Lung microvascular endothelial cell (primary cell): ENCODE data around the gene NPTX1. TPM values are rescaled to one million over a fixed set of nuclear protein-coding genes. Genes with fewer than 3 reads are reported as not detected.

Experiments used
- DNase-seq, 2 donors: peaks; one replicate each; pipeline versions ENCODE4 v3.0.0 to v3.0.0-alpha.2; 2010; ENCODE audit warnings: low read depth in 2 of 2
- total RNA-seq: library from RNA; depleted of rRNA; stranded (reverse); fragments of >200 nt; gene quantifications from 2 replicates; pipeline ENCODE4 v1.2.1, GENCODE V29; 2014

NPTX1 gene
- total RNA-seq, 1 donor from 2014 or later = under 0.01 TPM

DNA sequence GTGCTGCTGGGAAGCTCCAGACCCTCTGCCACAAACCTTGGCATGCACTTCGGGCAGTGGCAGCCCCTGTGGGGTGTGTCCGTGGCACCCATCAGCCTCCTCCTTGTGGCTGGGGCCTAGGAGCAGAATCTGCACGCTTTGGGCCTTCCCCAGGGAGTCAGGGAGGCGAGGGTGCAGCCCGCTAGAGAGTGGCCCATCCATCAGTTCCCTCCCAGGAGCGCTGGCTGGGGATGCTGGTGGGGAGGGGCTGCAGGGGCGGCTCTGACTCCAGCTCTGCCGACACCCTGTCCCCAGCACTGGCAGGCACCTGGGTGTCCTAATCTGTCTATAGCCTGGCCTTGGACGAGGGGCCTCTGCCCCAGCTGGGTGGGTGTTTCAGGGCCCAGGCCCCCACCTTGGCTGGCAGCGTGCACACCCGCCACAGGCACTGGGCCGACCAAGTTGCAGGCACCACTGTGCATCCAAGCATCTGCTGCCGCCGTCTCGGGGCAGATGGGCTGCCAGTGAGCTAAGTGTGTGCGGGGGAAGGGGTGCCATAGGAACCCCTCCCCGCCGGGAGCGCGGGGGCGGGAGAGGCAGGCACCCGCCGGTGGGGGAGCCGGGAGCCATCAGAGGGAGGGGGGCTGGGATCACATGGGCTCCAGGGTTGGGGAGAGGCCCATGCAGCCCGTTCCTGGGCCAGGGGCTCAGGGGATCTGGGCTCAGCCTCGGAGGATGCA is 31.2 kb downstream of the NPTX1 start:
- no peak for DNase-seq

DNA sequence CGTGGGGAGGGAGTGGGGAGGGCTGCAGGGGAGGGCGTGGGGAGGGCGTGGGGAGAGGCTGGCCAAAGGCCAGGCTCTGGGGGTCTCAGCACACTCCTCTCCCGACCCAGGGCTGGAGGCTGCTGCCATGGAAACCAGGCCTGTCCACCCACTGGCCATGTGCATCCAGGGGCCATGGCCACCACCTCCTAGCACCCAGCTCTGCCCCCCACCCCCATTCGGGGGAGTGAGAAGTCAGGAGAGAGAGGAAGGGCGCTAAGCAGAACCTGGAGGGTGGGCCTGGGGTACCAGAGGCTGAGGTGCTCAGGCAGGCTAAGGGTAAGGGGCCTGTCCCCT is 31.8 kb downstream of the NPTX1 start:
- no peak for DNase-seq

DNA sequence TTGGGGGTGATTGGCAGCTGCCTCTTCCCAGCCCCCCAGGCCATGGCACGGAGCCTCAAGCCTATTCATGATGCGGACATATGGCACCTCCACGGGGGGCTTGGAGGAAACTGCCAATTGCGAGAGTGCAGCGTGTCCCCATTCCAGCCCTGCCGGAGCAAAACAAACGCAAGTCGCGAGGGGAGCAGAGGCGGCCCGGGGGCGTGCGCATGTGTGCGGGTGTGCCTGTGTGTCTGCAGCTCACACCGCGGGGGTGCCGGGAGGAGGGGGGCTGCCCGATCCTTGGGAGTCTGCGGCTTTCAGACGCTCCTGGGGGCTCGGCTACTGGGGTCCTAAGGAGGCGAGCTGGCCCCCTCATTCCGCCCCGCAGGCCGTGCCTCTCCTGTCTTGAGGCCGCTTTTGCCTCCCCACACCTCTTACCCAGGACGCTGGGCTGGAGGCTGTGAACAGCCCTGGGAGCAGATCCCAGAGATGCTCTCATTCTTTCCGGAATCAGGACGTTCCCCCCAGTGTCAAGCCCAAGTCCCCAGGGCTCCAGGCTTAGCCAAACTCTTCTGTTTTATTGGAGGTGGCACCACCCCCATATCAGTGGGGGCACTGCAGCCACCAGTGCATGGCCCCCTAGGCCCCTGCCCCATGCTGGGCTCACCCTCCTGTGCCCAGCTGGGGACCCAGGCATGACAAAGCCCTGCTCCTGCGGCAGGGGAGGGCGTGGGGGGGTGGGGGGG is 32.3 kb downstream of the NPTX1 start:
- no peak for DNase-seq

DNA sequence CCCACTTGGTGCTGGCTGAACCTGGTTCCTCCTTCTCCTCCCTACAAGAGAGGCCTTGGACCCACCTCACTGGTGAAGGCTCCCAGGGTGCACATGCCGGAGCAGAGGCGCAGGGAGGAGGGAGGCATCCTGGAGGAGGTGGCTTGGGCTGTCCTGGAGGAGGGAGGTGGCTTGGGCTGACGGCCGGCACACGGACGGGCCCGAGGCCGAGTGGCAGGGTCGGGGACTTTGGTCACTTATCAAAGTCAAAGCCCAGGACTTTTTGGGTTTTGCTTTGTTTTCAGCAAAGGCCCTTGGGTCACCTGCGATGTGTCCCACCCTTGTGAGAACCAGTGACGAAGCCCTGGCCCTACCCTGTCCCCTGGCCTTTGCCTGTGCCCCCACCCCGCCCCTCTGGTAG is 32.9 kb downstream of the NPTX1 start:
- no peak for DNase-seq

DNA sequence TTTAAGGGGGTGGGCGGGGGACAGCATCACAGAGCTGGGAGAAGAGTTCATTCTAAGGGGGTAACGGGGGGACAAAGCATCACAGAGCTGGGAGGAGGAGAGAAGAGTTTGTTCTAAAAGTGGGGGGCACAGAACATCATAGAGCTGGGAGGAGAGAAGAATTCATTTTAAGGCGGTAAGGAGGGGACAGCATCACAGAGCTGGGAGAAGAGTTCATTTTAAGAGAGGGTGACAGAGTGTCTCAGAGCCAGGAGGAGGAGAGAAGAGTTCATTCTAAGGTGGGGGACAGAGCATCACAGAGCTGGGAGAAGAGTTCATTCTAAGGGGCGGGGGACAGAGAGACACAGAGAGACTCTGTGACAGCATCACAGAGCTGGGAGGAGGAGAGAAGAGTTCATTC is 33.6 kb downstream of the NPTX1 start:
- no peak for DNase-seq

DNA sequence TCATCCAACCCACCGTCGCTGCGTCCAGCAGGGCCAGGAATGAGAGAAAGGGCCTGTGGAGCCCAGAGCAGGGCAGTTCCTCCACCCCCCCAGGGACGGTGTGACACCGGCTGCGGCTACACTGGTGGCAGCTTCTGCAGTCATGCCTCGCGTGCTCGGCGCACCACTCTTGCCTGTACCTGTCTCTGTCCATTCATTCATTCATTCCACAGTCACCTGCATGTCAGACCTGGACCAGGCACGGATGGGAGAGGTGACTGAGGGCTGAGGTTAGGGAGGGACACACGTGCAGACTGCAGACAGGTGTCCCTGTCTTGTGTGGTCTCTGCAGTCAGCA is 34.1 kb downstream of the NPTX1 start:
- no peak for DNase-seq

DNA sequence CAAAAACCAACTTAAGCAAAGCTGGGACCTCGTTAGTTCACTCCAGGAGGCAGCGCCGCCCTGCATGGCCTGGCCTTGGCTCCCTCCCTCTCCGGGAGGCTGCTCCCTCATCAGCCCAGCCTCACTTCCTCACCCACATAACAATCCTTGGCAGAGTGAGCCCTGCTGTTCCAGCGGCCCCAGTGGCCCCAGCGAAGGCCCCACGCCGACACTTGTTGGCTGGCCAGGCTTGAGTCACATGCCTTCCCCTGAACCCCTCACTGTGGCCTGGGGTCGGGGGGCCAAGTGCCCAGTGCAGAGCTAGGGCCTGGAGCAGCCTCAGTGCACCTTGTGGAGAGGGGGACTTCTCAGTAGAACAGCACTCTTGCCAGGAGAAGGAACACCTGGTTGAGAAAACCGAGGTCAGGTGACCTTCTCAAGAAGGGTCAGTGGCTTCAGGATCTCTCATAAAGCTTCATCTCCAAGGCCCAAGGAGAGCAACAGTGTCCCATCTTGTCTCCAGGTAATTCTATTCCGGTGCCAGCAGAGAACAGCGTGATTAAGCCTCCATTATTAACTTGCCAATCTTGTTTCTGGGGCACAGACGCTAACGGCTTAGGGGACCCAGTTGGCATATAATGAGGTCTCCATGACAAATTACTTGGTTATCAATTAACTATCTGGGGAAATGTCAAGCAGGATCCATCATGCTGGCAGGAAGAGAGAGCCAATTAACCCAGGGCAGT is 34.6 kb downstream of the NPTX1 start:
- DNase-seq = no peak

DNA sequence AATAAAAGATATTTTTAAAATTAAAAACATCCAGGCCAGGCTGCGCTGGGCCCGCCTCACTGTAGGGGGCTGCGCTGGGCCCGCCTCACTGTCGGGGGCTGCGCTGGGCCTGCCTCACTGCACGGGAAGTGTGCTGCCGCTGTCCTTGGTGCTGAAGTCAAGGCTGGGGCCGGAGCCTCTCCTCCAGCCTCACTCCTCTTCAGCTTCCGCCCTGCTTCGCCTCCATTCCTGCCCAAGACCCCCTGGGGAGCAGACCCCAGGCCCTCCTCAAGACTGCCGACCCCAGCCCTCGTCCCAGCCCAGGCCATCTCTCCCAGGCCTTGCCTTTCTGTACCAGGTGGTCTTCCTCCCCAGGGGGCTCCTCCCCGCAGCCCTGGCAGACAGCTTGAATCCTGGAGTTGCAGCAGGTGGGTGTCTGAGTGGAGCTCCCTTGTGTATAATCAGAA is 35.3 kb downstream of the NPTX1 start:
- DNase-seq = peak; percentile 44 to 66

DNA sequence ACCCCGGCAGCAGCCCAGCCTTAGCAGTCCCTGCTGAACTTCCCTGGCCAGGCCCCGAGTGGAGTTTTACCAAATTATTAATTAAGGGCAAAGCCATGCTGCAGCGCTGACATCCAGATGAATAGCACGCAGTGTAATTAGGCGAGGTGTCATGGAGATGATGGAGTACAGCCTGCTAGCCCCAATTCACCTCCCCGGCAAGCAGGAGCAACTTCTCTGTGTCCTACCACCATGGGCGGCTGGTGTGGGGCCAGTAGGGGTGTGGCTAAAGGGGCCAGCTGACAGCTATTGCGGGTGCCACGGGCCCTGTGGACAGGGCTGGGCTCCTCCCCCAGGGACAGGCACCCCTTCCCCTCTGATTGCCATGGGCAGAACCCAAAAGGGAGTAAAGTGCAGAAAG is 36.9 kb downstream of the NPTX1 start:
- DNase-seq = no peak

DNA sequence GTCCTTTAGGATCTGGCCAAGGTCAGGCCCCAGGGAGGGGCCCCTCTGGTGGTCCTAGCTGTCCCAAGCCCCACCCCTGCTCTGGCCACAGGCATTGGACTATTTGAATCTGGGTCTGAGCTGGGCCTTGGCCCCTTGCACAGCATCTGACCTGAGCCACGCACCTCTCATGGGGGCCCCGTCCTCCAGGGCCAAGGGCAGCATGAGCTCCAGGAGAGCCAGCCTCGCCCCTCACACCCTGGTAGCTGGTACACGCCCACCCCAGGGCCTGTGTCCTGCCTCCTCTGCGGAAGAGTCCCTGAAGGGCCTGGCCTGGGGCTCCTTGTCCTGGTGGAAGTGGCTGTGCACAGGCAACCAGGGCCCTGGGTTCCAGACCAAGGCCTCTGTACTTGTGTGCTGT is 37.6 kb downstream of the NPTX1 start:
- no peak for DNase-seq

DNA sequence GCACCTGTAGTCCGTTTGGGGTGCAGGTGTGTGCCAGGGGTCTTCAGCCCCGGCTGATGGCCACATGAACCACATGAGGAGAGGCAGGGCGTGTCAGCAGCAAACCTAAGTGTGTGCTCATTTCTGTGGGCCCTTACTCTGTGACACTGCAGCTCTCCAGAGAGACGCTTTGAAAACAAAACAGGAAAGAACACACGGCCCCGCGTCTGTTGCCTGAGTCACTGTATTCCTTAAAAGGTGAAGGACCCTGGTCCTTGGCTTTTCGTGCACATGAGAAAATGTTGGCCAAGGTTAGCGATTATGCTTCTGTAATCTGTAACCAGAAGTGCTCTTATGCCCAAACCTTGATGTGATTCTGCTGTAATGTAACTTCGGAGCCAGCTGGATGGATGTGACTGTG is 38.9 kb downstream of the NPTX1 start:
- no peak for DNase-seq

DNA sequence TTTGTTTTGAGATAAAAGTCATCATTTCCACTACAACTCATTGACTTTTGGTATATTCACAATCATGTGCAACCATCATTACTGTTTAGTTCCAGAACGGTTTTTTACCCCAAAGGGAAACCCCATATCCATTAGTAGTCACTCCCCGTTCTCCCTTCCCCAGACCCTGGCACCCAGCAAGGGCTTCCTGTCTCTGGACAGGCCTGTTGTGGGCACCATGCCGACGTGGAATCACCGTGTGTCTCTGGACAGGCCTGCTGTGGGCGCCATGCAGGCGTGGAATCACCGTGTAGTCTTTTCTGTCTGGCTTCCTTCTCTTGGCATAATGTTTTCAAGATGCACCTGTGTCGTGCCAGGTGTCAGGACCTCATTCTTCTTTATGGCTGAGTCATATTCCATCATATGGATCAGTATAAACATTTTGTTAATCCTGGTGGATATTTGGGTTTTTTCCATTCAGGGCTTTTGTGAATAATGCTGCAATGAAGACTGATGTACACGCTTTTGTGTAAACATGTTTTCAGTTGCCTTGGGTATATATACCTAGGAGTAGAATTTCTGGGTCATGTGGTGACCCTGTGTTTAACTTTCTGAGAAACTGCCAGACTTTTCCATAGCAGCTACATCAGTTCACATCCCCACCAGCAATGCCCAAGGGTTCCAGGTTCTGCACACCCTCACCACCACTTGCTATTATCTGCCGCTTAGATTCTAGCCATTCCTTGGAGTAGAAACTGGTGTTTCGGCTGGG is 42.3 kb downstream of the NPTX1 start:
- no peak for DNase-seq

DNA sequence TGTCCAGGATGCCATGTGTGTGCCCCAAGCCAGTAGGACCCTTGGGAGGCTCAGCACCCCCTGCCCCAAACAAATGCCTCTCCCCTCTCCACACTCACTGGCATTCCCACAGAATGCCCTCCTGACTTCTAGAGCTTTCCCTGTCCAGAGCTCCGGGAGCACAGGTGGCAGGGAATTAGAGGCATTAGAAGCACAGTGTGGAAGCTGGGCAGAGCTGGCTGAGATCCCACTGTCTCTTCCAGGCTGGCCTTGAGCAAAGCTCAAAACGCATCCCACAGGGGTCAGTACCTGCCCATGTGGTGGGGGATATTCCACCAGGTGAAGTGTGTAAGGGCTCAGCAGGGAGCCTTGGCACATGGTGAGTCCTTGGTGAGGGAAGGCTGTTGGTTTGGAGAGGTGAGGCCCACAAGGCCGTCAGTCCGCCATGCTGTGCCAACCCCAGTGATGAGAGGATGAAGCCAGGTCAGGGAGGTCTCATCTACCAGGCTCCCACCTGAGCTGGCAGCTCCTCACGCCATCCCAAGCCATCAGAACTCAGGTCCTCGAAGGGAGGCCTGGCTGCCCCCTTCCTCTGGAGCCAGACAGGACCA is 43.4 kb downstream of the NPTX1 start:
- DNase-seq = no peak

DNA sequence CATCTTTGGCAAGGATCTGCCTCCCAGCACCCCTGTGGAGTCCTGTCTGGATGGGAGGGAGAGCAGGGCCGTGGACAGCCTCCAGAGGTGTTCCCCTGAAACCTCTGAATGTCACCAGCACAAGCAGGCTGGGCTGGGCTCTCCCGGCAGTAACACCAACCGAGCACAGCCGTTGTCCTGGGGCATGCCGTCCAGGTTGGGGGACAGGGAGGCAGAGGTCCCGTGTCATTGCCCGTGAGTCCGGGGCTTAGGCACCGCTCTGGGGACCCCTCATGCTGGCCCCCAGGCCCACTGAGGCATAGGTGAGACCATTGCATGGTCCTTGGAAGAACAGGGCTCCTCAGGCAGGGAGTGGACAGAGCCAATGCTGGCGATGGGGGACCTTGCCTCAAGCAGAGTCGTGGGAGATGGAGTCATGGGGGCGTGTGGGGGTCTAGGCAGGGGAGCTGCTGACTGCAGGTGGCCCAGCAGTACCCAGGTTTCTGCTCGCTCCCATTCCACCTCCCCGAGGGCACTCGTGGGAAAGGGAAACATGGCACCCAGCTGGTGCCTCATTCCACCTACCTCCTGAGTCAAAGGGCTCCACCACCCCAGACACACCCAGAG is 44.0 kb downstream of the NPTX1 start:
- no peak for DNase-seq

DNA sequence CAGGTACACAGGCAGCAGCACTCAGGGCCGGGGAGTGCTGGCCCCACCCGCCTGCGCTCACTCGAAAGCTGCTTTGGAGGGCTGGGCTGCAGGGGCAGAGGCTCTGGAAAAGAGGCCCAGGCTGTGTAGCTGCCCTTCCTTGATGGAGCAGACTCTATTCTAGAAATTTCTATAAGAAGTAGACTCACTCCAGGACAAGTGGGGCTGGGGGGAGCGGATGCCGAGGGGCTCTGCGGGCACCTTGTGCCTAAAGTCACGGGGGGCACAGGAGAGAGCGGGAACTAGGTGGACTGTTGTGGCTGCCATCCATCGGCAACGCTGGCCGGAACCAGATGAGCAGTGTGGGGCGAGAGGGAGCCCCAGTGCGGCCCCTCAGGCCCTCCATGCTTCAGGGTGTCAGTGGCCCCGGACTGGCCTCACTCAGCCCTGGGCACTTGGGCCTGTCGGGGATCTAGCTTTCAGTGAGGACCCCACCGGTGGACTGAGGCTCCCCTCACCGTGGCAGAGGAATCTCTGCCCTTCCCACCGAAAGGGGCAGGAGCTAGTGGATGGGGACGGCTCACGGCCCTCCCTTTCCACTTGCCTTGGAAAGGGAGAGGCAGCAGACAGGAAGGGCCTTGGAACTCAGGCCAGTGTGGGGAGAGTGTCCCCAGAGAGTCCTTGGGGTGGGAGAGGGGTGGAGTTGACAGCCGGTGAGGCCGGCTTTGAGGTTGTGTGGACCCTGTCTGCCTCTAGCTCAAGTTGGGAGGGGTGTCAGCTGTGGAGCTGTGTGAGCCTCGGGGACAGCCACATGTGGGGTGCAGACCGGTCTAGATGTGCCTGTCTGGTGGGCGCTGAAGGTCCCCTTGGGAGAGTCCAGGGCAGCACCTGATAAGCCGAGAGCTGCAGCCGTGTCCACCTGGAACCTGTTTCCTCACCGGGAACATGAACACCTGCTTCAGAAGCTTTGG is 44.9 kb downstream of the NPTX1 start:
- DNase-seq = no peak

DNA sequence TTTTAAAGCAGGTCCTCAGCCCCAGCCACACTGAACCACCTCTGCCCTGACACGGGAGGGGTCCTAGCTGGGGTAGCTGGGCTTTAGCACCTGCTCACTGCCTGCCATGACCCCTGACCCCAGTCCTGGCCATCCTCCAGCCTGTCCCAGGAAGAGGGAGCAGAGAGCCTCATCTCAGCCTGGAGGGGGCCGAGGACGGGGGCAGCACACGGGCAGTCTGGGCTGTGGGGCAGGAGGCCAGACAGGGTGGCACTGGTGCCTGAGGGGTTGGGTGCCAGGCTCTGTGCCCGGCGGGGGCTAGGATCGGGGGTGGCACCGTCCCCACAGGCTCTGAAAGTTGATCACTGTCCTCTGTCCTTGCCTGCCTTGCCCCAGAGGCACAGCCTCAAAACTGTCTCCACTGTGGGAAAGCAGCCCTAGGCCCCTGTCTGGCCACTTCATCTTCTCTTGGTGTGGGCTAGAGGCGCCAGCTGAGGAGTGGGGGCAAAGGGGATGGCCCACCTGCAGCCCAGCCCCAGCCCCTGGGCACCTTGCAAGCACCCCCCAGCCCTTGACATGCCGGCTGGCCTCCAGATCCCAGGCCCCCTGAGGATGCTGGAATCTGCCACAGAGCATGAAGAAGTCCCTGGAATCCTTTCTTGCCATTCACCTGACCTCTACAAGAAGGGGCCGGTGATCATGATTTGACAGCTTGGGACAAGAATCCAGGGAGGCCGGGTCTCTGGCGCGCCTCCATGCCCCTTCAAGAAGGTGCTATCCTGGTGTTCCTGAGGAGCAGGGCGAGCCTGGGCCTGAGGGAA is 45.8 kb downstream of the NPTX1 start:
- DNase-seq = no peak

DNA sequence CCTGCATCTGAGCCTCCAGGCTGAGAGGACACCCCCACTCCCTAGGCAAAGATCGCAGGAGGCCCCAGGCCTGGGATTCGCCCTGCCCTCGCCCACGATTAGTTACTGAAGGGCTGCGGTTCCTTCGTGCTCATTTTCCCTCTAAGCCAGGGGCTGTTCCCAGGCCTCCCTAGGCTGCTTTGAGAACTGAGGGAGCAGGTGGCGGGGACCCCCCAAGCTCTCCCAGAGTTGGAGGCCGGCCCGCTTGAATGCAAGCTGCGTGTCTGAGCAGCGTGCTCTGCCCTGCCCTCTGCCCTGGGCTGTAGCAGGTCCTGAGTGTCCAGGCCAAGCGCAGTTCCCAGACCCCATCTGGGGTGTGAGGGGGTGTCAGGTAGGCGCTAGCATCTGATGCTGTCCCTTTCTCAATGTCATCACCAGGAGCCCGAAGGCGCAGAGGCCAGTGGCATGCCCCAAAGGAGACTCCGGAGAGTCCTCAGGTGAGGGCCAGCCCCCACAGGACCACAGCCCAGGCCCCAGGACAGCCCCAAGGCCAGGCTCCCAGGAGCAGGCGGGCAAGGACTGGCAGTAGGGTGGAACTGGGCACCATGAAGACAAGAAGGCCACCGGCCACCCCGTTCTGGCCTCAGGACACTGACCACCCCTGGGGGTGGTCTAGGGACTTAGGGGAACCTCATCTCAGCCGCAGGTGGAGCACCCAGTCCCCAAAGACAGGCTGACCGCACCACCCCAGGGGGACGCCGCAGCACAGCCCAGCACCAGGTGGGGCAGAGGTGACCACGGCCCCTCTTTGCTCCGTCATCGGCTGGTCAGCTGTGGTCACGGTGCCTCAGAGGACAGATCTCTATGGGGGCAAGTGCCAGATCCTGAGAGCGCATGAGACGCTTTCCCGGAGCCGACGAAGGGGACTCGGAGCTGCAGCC is 46.8 kb downstream of the NPTX1 start:
- DNase-seq = no peak

DNA sequence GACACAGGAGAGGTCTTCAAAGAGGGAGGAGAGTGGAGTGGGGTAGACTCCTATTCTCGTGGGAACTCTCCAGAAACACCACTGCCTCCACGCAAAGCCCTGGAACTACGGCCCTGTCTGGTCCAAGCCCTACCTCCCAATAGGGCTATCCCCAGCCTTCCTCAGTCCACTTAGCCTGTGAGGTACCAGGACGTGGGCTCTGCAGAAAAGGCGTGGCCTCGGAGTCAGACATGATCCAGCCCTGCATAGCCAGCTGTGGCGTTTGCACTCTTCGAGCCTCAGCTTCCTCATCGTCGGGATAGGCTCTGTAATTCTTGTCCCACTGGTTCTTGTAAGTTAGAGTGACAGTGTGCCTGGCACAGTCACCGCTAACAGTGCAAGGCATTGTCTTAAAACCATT is 47.6 kb downstream of the NPTX1 start:
- no peak for DNase-seq
